Measurements from ENCODE around the gene ZNF714. TPM values are rescaled to one million over a fixed set of nuclear protein-coding genes. Genes with fewer than 3 reads are reported as not detected.

ZNF714 gene
- total and polyA plus RNA-seq, 2 of the 8 experiments (the other 6 are each of a cell fraction or from before 2014, with no cell fraction given), result 16.4 to 74.2 TPM

- TF ChIP-seq CHD7 (IDR thresholded peaks at IDR 0.05; ENCODE audit: insufficient replicate concordance, low read length), result no peak
- no peak for TF ChIP-seq RAD21 (IDR thresholded peaks at IDR 0.05 in 1 of 2, conservative IDR thresholded peaks at IDR 0.05 in 1 of 2; ENCODE audit: low read depth in 2 of 2, low read length in 2 of 2)
- no peak for TF ChIP-seq TEAD4 (IDR thresholded peaks at IDR 0.05; ENCODE audit: low read depth, low read length)
- no peak for TF ChIP-seq HDAC2 (IDR thresholded peaks at IDR 0.05; ENCODE audit: borderline replicate concordance in 1 of 2, low read depth in 2 of 2, low read length in 2 of 2)
- TF ChIP-seq CEBPB (IDR thresholded peaks at IDR 0.05; ENCODE audit: low read depth, low read length), result no peak
- no peak for TF ChIP-seq CBX8 (IDR thresholded peaks at IDR 0.05; ENCODE audit: borderline replicate concordance, low read depth, low read length)
- TF ChIP-seq CHD1 (IDR thresholded peaks at IDR 0.05; ENCODE audit: low read depth, low read length), result no peak
- TF ChIP-seq PHF8 (conservative IDR thresholded peaks at IDR 0.05; ENCODE audit: low read depth, low read length), result no peak
These were observed 82.5 kb downstream of the ZNF714 start (continued) for GRCh38 chr19:21164541-21164940.
